ENCODE results near the gene OSBP2.
"Not testable (repeated sequence)": the region's sequence is repeated elsewhere in the genome, so short reads cannot be mapped to it uniquely, and the experiment has no call there.

Gene OSBP2

GRCh38 chr22:30694640-30695350 lies at the start of gene OSBP2:
Gene OSBP2, plus strand, starts transcription at chr22:30694874. Its CDS starts 36 bp downstream, at chr22:30694910.
- no peak for DNase-seq (ENCODE audit: low read depth, low spot score)

- DNase-seq (ENCODE audit: low read depth, low spot score) = no peak
Observed at GRCh38 chr22:30646518-30647160, 48.0 kb upstream of the OSBP2 start.

- DNase-seq (ENCODE audit: low read depth, low spot score) = no peak
Observed at GRCh38 chr22:30647536-30647935, 47.1 kb upstream of the OSBP2 start.

GRCh38 chr22:30648825-30649224 lies 45.8 kb upstream of the OSBP2 start:
- DNase-seq (ENCODE audit: low read depth, low spot score) = no peak

GRCh38 chr22:30649430-30650007 lies 45.2 kb upstream of the OSBP2 start:
- no peak for DNase-seq (ENCODE audit: low read depth, low spot score)

- no peak for DNase-seq (ENCODE audit: low read depth, low spot score)
Observed at GRCh38 chr22:30650508-30651116, 44.1 kb upstream of the OSBP2 start.

- no peak for DNase-seq (ENCODE audit: low read depth, low spot score)
Observed at GRCh38 chr22:30652852-30653251, 41.8 kb upstream of the OSBP2 start.

- no peak for DNase-seq (ENCODE audit: low read depth, low spot score)
Observed at GRCh38 chr22:30654361-30654760, 40.3 kb upstream of the OSBP2 start.

- DNase-seq (ENCODE audit: low read depth, low spot score) = peak; percentile 65
Observed at GRCh38 chr22:30655532-30655931, 39.1 kb upstream of the OSBP2 start.

GRCh38 chr22:30662040-30662439 lies 32.6 kb upstream of the OSBP2 start:
- DNase-seq (ENCODE audit: low read depth, low spot score) = no peak

GRCh38 chr22:30664798-30665197 lies 29.9 kb upstream of the OSBP2 start:
- DNase-seq (ENCODE audit: low read depth, low spot score) = no peak

- no peak for DNase-seq (ENCODE audit: low read depth, low spot score)
Observed at GRCh38 chr22:30665266-30665665, 29.4 kb upstream of the OSBP2 start.

GRCh38 chr22:30665786-30666185 lies 28.9 kb upstream of the OSBP2 start:
- no peak for DNase-seq (ENCODE audit: low read depth, low spot score)

- DNase-seq (ENCODE audit: low read depth, low spot score) = no peak
Observed at GRCh38 chr22:30667107-30667493, 27.6 kb upstream of the OSBP2 start.

GRCh38 chr22:30667494-30668385 lies 26.9 kb upstream of the OSBP2 start, which contains the start of gene DUSP18:
Gene DUSP18, minus strand, starts transcription at chr22:30667875. Its CDS starts 3,872 bp downstream, at chr22:30664003.
- peak; percentile 73 for DNase-seq (ENCODE audit: low read depth, low spot score)

GRCh38 chr22:30668386-30668710 lies 26.3 kb upstream of the OSBP2 start:
- DNase-seq (ENCODE audit: low read depth, low spot score) = no peak

- DNase-seq (ENCODE audit: low read depth, low spot score) = no peak
Observed at GRCh38 chr22:30671071-30671470, 23.6 kb upstream of the OSBP2 start.

GRCh38 chr22:30673136-30673535 lies 21.5 kb upstream of the OSBP2 start:
- no peak for DNase-seq (ENCODE audit: low read depth, low spot score)

GRCh38 chr22:30674482-30674881 lies 20.2 kb upstream of the OSBP2 start:
- no peak for DNase-seq (ENCODE audit: low read depth, low spot score)

- no peak for DNase-seq (ENCODE audit: low read depth, low spot score)
Observed at GRCh38 chr22:30675436-30675835, 19.2 kb upstream of the OSBP2 start.

- not testable (repeated sequence) for DNase-seq (ENCODE audit: low read depth, low spot score)
Observed at GRCh38 chr22:30676565-30676964, 18.1 kb upstream of the OSBP2 start.

Measured in iPS DF 19.7 (cell line).